ENCODE measurements around the gene NUBP2.

NUBP2 gene

DNA sequence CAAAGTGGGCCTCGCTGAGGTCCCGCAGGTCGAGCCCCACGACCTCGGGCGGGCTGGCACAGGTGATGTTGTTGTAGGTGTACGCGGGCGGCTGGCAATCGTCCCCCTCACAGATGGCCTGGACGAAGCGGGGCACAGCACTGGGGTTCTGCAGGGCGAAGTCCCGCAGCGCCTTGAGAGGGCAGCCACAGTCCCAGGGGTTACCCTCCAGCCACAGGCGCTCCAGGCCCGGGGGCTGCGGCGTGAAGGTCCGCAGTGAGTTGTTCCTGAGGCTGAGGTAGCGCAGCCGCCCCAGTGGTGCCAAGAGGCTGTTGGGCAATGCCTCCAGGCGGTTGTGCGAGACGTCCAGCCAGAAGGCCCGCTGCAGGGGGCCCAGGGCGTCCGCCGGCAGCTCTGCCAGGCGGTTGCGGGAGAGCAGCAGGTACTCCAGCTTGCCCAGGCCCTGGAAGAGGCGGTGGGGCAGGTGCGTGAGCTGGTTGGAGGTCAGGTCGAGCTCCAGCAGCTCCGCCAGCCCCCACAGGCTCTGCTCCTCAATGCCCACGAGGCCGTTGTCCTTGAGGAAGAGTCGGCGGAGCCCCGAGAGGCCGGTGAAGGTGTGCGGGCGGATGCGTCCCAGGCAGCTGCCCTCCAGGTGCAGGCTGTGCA is 8.0 kb downstream of the NUBP2 start:
- TF ChIP-seq, protein P1, sequence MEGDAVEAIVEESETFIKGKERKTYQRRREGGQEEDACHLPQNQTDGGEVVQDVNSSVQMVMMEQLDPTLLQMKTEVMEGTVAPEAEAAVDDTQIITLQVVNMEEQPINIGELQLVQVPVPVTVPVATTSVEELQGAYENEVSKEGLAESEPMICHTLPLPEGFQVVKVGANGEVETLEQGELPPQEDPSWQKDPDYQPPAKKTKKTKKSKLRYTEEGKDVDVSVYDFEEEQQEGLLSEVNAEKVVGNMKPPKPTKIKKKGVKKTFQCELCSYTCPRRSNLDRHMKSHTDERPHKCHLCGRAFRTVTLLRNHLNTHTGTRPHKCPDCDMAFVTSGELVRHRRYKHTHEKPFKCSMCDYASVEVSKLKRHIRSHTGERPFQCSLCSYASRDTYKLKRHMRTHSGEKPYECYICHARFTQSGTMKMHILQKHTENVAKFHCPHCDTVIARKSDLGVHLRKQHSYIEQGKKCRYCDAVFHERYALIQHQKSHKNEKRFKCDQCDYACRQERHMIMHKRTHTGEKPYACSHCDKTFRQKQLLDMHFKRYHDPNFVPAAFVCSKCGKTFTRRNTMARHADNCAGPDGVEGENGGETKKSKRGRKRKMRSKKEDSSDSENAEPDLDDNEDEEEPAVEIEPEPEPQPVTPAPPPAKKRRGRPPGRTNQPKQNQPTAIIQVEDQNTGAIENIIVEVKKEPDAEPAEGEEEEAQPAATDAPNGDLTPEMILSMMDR (IDR thresholded peaks at IDR 0.05; ENCODE audit: insufficient read depth, low read depth, low read length, missing control alignments) = no peak
- no peak for DNase-seq (ENCODE audit: low read depth)
- H3K4me3 ChIP-seq (ENCODE audit: low read length) = no peak overlapping the region

DNA sequence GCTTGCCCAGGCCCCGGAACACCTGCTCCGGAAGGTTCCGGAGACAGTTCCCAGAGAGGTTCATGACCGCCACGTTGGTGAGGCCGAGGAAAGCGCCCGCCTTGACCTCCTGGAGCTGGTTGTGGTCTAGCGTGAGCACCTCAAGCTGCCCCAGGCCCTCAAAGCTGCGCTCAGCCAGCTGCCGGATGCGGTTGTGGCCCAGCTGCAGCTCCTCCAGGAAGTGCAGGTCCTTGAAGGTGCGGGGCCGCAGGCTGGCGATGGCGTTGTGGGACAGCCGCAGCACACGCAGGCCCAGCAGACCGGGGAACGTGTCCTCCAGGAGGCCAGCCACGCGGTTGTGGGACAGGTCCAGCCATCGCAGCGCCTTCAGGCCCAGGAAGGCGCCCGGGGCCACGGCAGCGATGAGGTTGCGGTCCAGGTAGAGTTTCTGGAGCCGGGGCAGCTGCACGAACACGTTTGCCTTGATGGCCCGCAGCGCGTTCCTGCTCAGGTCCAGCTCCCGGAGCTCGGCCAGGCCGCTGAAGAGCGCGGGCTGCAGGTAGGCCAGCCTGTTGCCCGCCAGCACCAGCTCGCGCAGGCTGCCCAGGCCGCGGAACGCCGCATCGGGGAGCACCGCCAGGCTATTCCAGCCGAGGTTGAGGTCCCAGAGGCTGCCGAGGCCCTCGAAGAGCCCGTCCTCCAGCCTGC is 8.6 kb downstream of the NUBP2 start:
- DNase-seq (ENCODE audit: low read depth) = no peak
- TF ChIP-seq, protein P1 (IDR thresholded peaks at IDR 0.05; ENCODE audit: insufficient read depth, low read depth, low read length, missing control alignments) = no peak
- H3K4me3 ChIP-seq (ENCODE audit: low read length) = no peak overlapping the region

DNA sequence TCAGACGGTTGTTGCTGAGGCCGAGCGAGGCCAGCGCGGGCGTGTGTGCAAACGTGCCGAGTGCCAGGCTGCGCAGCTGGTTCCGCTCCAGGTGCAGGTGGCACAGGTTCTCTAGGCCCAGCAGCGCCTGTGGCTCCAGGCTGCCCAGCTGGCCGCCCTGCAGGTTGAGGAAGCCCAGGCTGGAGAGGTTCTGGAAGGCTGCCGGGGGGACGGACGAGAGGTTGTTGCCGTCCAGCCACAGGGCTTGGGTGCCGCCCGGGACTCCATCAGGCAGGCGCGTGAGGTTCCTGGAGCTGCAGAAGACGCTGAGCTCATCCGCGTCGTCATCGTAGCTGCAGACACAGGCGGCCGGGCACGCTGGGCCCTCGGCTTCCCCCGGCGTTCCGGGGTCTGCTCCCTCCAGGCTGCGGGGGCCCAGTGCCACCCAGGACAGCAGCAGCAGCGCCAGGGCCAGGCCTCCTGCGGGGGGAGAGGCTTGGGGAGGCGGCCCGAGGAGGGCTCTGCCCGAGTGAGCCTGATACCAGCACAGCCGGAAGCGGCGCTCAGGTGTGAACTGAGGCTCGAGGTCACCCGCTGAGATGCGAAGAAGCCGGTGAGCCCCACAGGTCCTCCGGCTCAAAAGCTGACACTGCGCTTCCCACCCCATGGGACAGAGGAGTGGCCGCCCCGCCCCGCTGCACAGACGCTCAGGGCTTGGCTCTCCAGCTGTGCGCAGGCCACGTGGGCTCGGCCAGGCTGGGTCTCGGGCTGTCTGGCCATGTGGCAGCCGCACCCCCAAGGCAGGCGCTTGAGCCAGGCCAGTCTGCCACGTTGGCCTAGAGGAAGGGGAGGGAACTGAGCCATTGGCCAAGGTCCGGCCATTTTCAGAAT is 9.4 kb downstream of the NUBP2 start:
- DNase-seq (ENCODE audit: low read depth) = no peak
- no peak overlapping the region for H3K4me3 ChIP-seq (ENCODE audit: low read length)
- TF ChIP-seq, protein P1 (IDR thresholded peaks at IDR 0.05; ENCODE audit: insufficient read depth, low read depth, low read length, missing control alignments) = no peak

DNA sequence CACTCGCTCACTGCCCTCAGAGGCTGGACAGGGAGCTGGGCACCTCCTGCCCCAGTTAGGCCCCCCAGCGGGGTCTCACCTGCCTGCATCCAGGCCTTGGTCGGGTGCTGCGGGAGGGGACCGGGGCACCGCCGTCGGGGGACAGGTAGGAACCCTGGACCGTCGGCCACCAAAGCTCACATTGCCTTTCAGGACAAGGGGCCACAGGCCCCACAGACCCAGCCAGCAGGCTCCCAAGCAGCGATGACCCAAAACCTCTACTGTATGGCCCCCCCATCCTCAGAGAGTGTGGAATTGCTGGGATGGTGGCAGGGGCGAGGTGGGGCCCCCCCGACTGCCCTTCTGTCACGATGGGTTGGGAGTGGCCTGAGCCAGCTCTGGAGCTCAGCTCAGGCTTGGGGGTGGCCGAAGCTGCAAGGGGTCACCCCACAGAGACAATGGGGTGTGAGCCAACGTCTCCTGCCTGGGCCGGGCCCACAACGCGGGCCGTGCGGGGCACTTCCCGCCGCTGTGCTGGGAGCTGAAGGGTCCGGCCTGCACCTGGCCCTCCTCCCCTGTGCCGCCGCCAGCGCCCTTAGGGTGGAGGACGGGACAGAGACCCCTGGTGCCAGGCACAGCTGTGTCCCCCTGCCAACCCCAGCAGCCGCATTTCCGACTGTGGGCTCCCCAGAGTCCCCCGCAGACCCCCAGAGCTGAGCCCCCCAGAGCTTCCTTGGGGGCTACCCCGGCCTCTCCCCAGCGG is 10.2 kb downstream of the NUBP2 start:
- DNase-seq (ENCODE audit: low read depth) = no peak
- no peak overlapping the region for H3K4me3 ChIP-seq (ENCODE audit: low read length)
- TF ChIP-seq, protein P1 (IDR thresholded peaks at IDR 0.05; ENCODE audit: insufficient read depth, low read depth, low read length, missing control alignments) = no peak

DNA sequence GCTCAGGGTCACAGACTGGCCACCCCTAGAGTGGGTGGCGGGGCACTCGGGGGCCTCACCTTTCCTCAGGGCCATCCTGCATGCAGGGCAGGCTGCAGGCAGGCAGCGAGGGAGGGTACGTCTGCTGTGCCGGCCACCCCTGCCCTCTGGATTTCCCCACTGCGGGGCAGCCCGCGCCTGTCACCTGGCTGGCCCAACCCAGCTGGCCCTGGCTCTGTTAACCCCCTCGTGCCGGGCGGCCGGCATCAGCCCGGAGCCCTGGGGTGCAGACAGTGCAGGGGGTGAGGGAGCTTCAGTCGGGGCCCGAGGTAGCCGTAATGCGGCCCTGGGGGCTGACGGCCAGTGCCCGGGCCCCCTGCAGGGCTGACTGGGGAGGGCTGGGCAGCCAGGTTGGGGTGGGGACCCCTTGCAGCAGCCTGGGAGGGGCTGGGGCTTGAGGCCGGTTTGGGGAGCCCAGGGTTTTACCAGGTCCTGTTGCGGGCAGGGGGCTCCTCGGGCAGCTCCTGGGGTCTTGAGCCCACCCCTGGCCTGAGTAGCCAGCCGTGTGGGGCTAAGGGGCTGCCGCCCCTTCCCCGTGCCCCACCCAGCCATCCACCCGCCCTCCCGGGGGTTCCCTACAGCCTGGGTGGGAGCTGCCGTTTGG is 10.9 kb downstream of the NUBP2 start, which contains the start of gene IGFALS:
Gene IGFALS, minus strand, starts transcription at position 128 of the 643 bp plus-strand sequence. Its CDS starts 53 bp downstream, at position 75.
- TF ChIP-seq, protein P1 (IDR thresholded peaks at IDR 0.05; ENCODE audit: insufficient read depth, low read depth, low read length, missing control alignments) = no peak
- no peak within 1 kb of the TSS for H3K4me3 ChIP-seq (ENCODE audit: low read length)
- no peak for DNase-seq (ENCODE audit: low read depth)
